ENCODE data around the gene ZFR.
A peak's percentile ranks its signal among the peaks of the same experiment; 100 is the strongest.
"Not testable (repeated sequence)": the region's sequence is repeated elsewhere in the genome, so short reads cannot be mapped to it uniquely, and the experiment has no call there.

Gene ZFR

GRCh38 chr5:32369542-32370155 lies 74.9 kb downstream of the ZFR start:
- no peak overlapping the region for H3K4me3 Mint-ChIP-seq
- H3K36me3 Mint-ChIP-seq, result peaks cover 8% of the 10 kb centered on the region
- H3K9me3 Mint-ChIP-seq (ENCODE audit: low read depth), result no peaks in the 10 kb centered on the region
- no peaks in the 10 kb centered on the region for H3K27me3 Mint-ChIP-seq
- H3K27ac Mint-ChIP-seq, result no peak overlapping the region
- peaks cover 5% of the 10 kb centered on the region for H3K4me1 Mint-ChIP-seq (ENCODE audit: low read depth)

- no peak overlapping the region for H3K4me3 Mint-ChIP-seq
- peak overlapping the region; percentile 46 for H3K27ac Mint-ChIP-seq
- no peaks in the 10 kb centered on the region for H3K27me3 Mint-ChIP-seq
- H3K4me1 Mint-ChIP-seq (ENCODE audit: low read depth), result peaks cover 5% of the 10 kb centered on the region
- no peaks in the 10 kb centered on the region for H3K9me3 Mint-ChIP-seq (ENCODE audit: low read depth)
- peaks cover 8% of the 10 kb centered on the region for H3K36me3 Mint-ChIP-seq
Observed at GRCh38 chr5:32369032-32369431, 75.5 kb downstream of the ZFR start.

- H3K4me1 Mint-ChIP-seq (ENCODE audit: low read depth); H3K36me3 Mint-ChIP-seq; H3K27me3 Mint-ChIP-seq; H3K9me3 Mint-ChIP-seq (ENCODE audit: low read depth); H3K4me3 Mint-ChIP-seq; H3K27ac Mint-ChIP-seq: not testable (repeated sequence)
Observed at GRCh38 chr5:32367271-32367670, 77.3 kb downstream of the ZFR start.

- Mint-ChIP-seq H3K36me3 (peaks cover 7% of the 10 kb centered on the region), H3K9me3 (ENCODE audit: low read depth) (no peaks in the 10 kb centered on the region), H3K27me3 (no peaks in the 10 kb centered on the region), H3K4me1 (ENCODE audit: low read depth) (peaks cover 2% of the 10 kb centered on the region), H3K27ac (no peak overlapping the region), H3K4me3 (no peak overlapping the region)
Observed at GRCh38 chr5:32365623-32366022, 78.9 kb downstream of the ZFR start.

- H3K4me1 Mint-ChIP-seq (ENCODE audit: low read depth), result no peaks in the 10 kb centered on the region
- H3K4me3 Mint-ChIP-seq, result no peak overlapping the region
- H3K9me3 Mint-ChIP-seq (ENCODE audit: low read depth), result no peaks in the 10 kb centered on the region
- peak overlapping the region; percentile 41 for H3K27ac Mint-ChIP-seq
- peaks cover 7% of the 10 kb centered on the region for H3K36me3 Mint-ChIP-seq
- H3K27me3 Mint-ChIP-seq, result no peaks in the 10 kb centered on the region
Observed at GRCh38 chr5:32363030-32363429, 81.5 kb downstream of the ZFR start.

- H3K9me3 Mint-ChIP-seq (ENCODE audit: low read depth), result no peaks in the 10 kb centered on the region
- no peaks in the 10 kb centered on the region for H3K27me3 Mint-ChIP-seq
- peaks cover 4% of the 10 kb centered on the region for H3K4me1 Mint-ChIP-seq (ENCODE audit: low read depth)
- H3K4me3 Mint-ChIP-seq, result no peak overlapping the region
- peaks cover 3% of the 10 kb centered on the region for H3K36me3 Mint-ChIP-seq
- no peak overlapping the region for H3K27ac Mint-ChIP-seq
Observed at GRCh38 chr5:32362527-32362926, 82.0 kb downstream of the ZFR start.

GRCh38 chr5:32360906-32361305 lies 83.6 kb downstream of the ZFR start:
- H3K4me3 Mint-ChIP-seq, result no peak overlapping the region
- H3K4me1 Mint-ChIP-seq (ENCODE audit: low read depth), result peaks cover 4% of the 10 kb centered on the region
- peaks cover 2% of the 10 kb centered on the region for H3K36me3 Mint-ChIP-seq
- H3K27me3 Mint-ChIP-seq, result no peaks in the 10 kb centered on the region
- H3K27ac Mint-ChIP-seq, result no peak overlapping the region
- no peaks in the 10 kb centered on the region for H3K9me3 Mint-ChIP-seq (ENCODE audit: low read depth)

- Mint-ChIP-seq H3K27ac (no peak overlapping the region), H3K4me3 (no peak overlapping the region), H3K36me3 (peaks cover 2% of the 10 kb centered on the region), H3K4me1 (ENCODE audit: low read depth) (peaks cover 4% of the 10 kb centered on the region), H3K9me3 (ENCODE audit: low read depth) (no peaks in the 10 kb centered on the region), H3K27me3 (no peaks in the 10 kb centered on the region)
Observed at GRCh38 chr5:32358611-32359010, 85.9 kb downstream of the ZFR start.

GRCh38 chr5:32357658-32358057 lies 86.9 kb downstream of the ZFR start:
- Mint-ChIP-seq H3K27ac (peak overlapping the region; percentile 36), H3K4me3 (no peak overlapping the region), H3K36me3 (peaks cover 2% of the 10 kb centered on the region), H3K27me3 (no peaks in the 10 kb centered on the region), H3K4me1 (ENCODE audit: low read depth) (peaks cover 4% of the 10 kb centered on the region), H3K9me3 (ENCODE audit: low read depth) (no peaks in the 10 kb centered on the region)

- Mint-ChIP-seq H3K4me1 (ENCODE audit: low read depth) (peaks cover 4% of the 10 kb centered on the region), H3K27me3 (no peaks in the 10 kb centered on the region), H3K4me3 (no peak overlapping the region), H3K9me3 (ENCODE audit: low read depth) (no peaks in the 10 kb centered on the region), H3K27ac (no peak overlapping the region), H3K36me3 (peaks cover 2% of the 10 kb centered on the region)
Observed at GRCh38 chr5:32355686-32356085, 88.9 kb downstream of the ZFR start.

- H3K4me3 Mint-ChIP-seq, result no peak overlapping the region
- no peaks in the 10 kb centered on the region for H3K9me3 Mint-ChIP-seq (ENCODE audit: low read depth)
- H3K27ac Mint-ChIP-seq, result no peak overlapping the region
- peaks cover 4% of the 10 kb centered on the region for H3K4me1 Mint-ChIP-seq (ENCODE audit: low read depth)
- no peaks in the 10 kb centered on the region for H3K27me3 Mint-ChIP-seq
- peaks cover 2% of the 10 kb centered on the region for H3K36me3 Mint-ChIP-seq
Observed at GRCh38 chr5:32353420-32353819, 91.1 kb downstream of the ZFR start.

- no peaks in the 10 kb centered on the region for H3K9me3 Mint-ChIP-seq (ENCODE audit: low read depth)
- no peaks in the 10 kb centered on the region for H3K27me3 Mint-ChIP-seq
- no peak overlapping the region for H3K4me3 Mint-ChIP-seq
- no peak overlapping the region for H3K27ac Mint-ChIP-seq
- peaks cover 2% of the 10 kb centered on the region for H3K4me1 Mint-ChIP-seq (ENCODE audit: low read depth)
- H3K36me3 Mint-ChIP-seq, result peaks cover 2% of the 10 kb centered on the region
Observed at GRCh38 chr5:32352685-32353084, 91.9 kb downstream of the ZFR start.

GRCh38 chr5:32346869-32347268 lies 97.7 kb downstream of the ZFR start:
- no peak overlapping the region for H3K4me3 Mint-ChIP-seq
- no peak overlapping the region for H3K27ac Mint-ChIP-seq
- H3K4me1 Mint-ChIP-seq (ENCODE audit: low read depth), result no peaks in the 10 kb centered on the region
- H3K9me3 Mint-ChIP-seq (ENCODE audit: low read depth), result no peaks in the 10 kb centered on the region
- peaks cover 2% of the 10 kb centered on the region for H3K36me3 Mint-ChIP-seq
- H3K27me3 Mint-ChIP-seq, result no peaks in the 10 kb centered on the region

- no peaks in the 10 kb centered on the region for H3K27me3 Mint-ChIP-seq
- H3K27ac Mint-ChIP-seq, result no peak overlapping the region
- H3K4me3 Mint-ChIP-seq, result no peak overlapping the region
- peaks cover 4% of the 10 kb centered on the region for H3K36me3 Mint-ChIP-seq
- peaks cover 14% of the 10 kb centered on the region for H3K9me3 Mint-ChIP-seq (ENCODE audit: low read depth)
- no peaks in the 10 kb centered on the region for H3K4me1 Mint-ChIP-seq (ENCODE audit: low read depth)
Observed at GRCh38 chr5:32343058-32343672, 101.4 kb downstream of the ZFR start.

- Mint-ChIP-seq H3K4me1 (ENCODE audit: low read depth) (no peaks in the 10 kb centered on the region), H3K27ac (no peak overlapping the region), H3K9me3 (ENCODE audit: low read depth) (peaks cover 17% of the 10 kb centered on the region), H3K4me3 (no peak overlapping the region), H3K27me3 (no peaks in the 10 kb centered on the region), H3K36me3 (peaks cover 6% of the 10 kb centered on the region)
Observed at GRCh38 chr5:32342656-32343055, 101.9 kb downstream of the ZFR start.

- peaks cover 6% of the 10 kb centered on the region for H3K36me3 Mint-ChIP-seq
- no peak overlapping the region for H3K27ac Mint-ChIP-seq
- H3K4me3 Mint-ChIP-seq, result no peak overlapping the region
- H3K9me3 Mint-ChIP-seq (ENCODE audit: low read depth), result peaks cover 17% of the 10 kb centered on the region
- H3K4me1 Mint-ChIP-seq (ENCODE audit: low read depth), result no peaks in the 10 kb centered on the region
- no peaks in the 10 kb centered on the region for H3K27me3 Mint-ChIP-seq
Observed at GRCh38 chr5:32339878-32340277, 104.7 kb downstream of the ZFR start.
